DMS153 treated with DMSO at 0.1 percent for 48 hours (cell line): ENCODE results near the gene NFE2L1.
A peak's percentile ranks its signal among the peaks of the same experiment; 100 is the strongest.

Experiments used
- DNase-seq: peaks from one replicate; lab custom pipeline; 2025; ENCODE audit not compliant: unreplicated experiment; lab: John Stamatoyannopoulos, UW

NFE2L1 gene

GRCh38 chr17:48047113-48047740 is 932 bp upstream of the NFE2L1 start:
- no peak for DNase-seq

- peak; percentile 50 for DNase-seq
Measured at GRCh38 chr17:48048384-48049126, 396 bp downstream of the NFE2L1 start.

- DNase-seq: no peak
Measured at GRCh38 chr17:48051283-48051682, 3.1 kb downstream of the NFE2L1 start.

- DNase-seq: no peak
Measured at GRCh38 chr17:48051706-48052486, 3.7 kb downstream of the NFE2L1 start.

GRCh38 chr17:48052956-48053757 is 5.0 kb downstream of the NFE2L1 start:
- DNase-seq: peak; percentile 39

GRCh38 chr17:48053758-48054237 is 5.6 kb downstream of the NFE2L1 start:
- DNase-seq: no peak

GRCh38 chr17:48054238-48055185 is 6.4 kb downstream of the NFE2L1 start:
- DNase-seq: no peak

GRCh38 chr17:48055531-48056245 is 7.5 kb downstream of the NFE2L1 start:
- no peak for DNase-seq

- no peak for DNase-seq
Measured at GRCh38 chr17:48056246-48056745, 8.1 kb downstream of the NFE2L1 start.

- no peak for DNase-seq
Measured at GRCh38 chr17:48056879-48057278, 8.7 kb downstream of the NFE2L1 start.

GRCh38 chr17:48057626-48058025 is 9.5 kb downstream of the NFE2L1 start:
- DNase-seq: no peak

GRCh38 chr17:48058393-48059124 is 10.4 kb downstream of the NFE2L1 start:
- DNase-seq: no peak

GRCh38 chr17:48059125-48059668 is 11.0 kb downstream of the NFE2L1 start:
- no peak for DNase-seq

GRCh38 chr17:48060249-48060648 is 12.1 kb downstream of the NFE2L1 start:
- DNase-seq: no peak

- DNase-seq: no peak
Measured at GRCh38 chr17:48062273-48062672, 14.1 kb downstream of the NFE2L1 start.

GRCh38 chr17:48064638-48065037 is 16.5 kb downstream of the NFE2L1 start:
- no peak for DNase-seq

GRCh38 chr17:48066192-48066591 is 18.0 kb downstream of the NFE2L1 start:
- DNase-seq: no peak

GRCh38 chr17:48066656-48067055 is 18.5 kb downstream of the NFE2L1 start:
- no peak for DNase-seq
